NCI-H1436 treated with DMSO at 0.1 percent for 48 hours (cell line): ENCODE data around the gene DOK1.

Experiments used
- DNase-seq: peaks from one replicate; lab custom pipeline; 2025; lab: John Stamatoyannopoulos, UW

DOK1 gene

DNA sequence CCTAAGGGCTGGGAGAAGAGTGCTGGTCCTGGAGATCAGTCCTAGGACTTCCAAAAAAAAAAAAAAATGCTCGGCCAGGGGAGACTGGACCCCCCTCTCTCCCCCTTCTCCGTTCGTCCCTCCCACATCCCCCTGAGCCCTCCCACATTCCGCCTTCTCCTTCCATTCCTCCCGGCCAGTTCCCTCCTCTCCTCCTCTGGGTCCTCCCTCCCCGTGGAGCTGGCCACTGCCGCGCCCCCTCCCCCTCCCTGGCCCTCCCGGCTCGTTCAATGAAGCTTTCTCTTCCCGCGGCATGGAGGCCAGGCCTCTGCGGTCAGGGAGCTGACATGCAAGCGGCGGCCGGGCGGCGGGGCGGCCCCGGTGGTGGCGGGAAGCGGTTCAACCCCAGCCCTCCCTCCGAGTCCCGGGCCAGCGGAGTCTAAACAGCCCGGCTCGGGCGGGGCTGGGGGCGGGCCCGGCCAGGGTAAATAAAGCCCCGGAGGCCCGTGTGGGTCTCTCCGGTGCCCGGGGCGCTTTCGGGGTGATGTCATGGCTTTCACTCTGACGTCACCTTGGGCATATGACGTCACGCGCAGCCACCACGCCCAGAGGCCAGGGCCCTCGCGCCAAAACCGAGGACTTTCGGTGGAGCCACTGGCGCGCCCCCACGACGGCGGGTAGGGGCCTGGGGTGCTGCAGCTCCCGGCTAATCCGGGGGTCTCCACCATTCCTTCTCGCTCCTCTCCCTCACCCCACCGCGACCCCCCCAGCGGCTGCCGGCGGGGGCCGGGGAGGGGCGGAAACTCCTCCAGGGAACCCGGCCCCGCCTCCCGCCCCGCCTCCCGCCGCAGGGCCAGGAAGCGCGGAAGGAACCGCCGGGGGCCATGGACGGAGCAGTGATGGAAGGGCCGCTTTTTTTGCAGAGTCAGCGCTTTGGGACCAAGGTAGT lies at the start of gene DOK1, which contains the start of gene LOXL3:
TSS of gene DOK1 (plus strand) at position 829 of the 928 bp plus-strand sequence. CDS start at position 864, 35 bp downstream.
TSS of gene LOXL3 (minus strand) at position 51 of the 928 bp plus-strand sequence. CDS start 1,308 bp downstream, outside the sequence.
- DNase-seq = no peak

DNA sequence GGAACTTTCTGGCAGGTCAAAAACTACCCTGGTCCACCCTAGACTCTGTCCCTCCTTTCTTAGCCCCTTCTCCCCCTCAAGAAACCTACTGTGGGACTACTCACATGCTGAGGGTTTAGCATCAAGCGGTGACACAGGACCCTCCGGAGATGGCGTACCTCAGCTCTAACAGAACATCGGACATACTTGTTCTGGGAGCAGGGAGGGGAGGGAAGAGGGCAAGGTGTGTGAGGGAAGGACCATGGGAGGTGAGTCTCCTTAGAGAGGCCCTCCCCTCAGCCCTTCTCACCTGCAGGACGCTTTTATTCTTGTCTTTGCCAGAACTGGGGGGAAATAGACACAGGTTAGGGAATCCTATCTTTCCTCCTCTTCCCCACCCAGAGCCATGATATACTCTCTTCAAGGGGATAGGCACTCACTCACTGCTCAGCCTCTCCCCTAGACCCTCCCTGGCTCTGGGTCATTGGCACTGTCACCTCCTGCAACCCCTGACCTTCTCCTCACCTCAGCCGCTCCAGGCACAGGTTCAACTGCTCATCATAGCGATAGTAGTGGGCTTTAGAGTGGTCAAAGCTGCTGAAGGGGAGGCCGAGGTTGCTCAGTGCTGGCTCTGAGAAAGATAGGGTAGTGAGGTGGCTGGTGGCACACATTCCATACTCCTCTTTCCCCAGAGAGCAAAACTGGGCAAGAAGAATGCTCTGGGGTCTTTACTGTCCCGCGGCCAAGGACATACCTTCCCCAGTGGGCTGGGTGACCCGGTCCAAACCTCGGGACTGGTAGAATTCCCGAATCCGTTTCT lies 48.9 kb upstream of the DOK1 start:
- DNase-seq = no peak

DNA sequence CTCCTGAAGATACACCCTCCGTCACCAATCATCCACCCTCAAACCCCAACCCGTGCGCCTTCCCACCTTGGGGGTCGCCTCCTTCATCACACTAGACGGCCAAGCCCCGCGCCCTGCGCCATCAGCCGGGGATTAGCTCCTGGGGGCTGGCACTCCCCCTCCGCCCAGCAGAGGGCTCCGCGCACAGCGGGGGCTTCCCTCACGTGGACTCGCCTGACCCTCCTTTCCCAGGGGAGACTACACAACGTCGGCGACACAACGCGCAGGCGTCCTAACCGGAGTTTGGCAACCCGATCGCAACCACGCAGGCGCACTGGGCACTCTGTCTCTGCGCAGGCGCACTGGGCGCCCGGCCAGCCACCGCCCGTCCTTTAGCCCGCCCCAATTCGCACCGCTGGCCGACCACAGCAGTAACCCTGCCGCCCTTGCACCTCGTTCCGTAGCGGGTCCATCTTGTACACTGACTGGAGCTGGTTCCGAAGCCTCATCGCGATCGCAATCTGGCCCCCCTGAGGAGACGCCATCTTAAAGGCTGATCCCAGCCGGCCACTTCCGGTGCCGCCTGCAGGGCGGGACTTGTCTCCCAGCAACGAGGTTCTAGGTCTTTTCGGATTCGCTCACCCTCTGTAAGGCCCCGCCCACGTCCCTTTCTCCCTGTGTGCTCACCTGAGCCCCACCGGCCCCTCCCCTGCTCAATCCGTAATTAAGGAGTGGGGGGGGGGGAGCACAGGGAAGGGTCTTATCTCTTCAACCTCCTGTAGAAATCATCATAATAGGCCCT lies 47.2 kb upstream of the DOK1 start, which contains the start of gene PCGF1:
TSS of gene PCGF1 (minus strand) at position 551 of the 781 bp plus-strand sequence. CDS start at position 524, 27 bp downstream.
- peak; percentile 91 for DNase-seq

DNA sequence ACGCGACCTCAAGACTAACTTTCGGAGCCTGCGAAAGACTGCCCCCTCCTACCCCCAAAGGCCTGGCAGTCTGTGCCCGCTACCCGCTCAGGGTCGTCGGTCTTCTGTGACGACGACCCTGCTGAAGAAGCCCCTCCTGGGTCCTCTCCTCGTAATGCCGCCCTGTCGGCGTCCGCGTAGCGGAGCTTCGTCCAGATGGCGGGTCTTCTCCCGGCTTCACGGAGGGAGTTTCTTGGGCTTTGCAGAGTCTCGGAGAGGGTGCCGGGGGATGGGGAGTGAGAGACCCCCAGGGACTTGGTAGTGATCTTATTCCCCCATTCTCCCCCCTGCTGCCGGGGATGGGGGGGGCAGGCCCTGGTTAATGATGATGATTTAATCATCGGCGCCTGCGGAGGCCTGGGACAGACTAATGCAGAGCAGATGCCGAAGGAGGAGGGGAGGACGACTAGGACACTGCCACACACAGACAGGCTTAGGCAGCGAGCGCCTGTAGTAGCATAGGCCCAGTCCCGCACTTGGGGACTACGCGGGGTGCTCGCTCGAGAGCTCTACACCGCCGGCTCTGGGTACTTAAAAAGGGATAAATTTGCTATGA lies 46.5 kb upstream of the DOK1 start:
- DNase-seq = no peak

DNA sequence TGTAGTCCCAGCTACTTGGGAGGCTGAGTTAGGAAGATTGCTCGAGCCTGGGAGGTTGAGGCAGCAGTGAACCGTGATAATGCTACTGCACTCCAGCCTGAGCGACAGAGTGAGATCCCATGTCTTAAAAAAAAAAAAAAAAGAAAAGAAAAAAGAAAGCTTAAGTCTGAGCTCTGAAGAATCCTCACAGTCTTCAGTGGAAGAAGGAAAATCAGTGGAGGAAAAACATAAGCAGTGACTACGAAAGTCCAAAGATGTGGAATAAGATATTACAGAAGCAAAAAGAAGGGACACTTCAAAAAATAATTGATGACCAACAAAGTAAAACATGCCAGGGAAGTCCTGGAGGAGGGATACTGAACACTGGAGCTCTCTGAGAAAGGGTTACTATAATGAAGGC lies 44.2 kb upstream of the DOK1 start:
- DNase-seq = no peak

DNA sequence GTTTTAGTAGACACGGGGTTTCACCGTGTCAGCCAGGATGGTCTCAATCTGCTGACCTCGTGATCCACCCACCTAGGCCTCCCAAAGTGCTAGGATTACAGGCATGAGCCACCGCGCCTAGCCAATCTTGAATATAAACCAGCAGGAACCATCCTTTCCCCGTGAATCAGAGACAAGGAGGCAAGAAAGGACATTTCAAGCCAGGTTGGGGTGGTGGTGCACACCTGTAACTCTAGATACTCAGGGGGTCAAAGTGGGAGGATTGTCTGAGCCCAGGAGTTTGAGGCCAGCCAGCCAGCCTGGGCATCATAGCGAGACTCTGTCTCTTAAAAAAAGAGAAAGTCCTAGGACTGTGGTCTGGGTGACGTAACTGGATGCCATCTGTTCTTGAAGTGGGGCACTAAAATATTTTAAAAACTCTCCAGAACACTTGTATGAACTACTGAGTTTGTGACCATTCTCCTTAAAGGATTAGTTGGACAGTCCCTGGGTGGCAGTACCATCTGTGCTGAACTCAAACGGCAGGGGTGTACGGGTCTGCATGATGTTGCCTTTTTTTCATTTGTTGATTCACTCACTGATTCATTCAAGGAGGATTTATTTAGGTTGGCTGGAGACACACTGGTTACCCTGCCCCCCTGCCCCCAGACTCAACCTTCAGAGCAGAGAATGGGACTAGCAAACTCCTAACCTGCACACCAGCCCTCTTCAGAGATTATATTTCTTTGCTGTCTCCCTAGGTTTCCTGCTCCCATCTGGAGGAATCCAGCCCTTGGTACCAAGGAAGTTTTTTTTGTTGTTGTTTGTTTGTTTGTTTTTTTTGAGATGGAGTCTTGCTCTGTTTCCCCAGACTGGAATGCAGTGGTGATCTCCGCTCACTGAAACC lies 43.2 kb upstream of the DOK1 start:
- no peak for DNase-seq

DNA sequence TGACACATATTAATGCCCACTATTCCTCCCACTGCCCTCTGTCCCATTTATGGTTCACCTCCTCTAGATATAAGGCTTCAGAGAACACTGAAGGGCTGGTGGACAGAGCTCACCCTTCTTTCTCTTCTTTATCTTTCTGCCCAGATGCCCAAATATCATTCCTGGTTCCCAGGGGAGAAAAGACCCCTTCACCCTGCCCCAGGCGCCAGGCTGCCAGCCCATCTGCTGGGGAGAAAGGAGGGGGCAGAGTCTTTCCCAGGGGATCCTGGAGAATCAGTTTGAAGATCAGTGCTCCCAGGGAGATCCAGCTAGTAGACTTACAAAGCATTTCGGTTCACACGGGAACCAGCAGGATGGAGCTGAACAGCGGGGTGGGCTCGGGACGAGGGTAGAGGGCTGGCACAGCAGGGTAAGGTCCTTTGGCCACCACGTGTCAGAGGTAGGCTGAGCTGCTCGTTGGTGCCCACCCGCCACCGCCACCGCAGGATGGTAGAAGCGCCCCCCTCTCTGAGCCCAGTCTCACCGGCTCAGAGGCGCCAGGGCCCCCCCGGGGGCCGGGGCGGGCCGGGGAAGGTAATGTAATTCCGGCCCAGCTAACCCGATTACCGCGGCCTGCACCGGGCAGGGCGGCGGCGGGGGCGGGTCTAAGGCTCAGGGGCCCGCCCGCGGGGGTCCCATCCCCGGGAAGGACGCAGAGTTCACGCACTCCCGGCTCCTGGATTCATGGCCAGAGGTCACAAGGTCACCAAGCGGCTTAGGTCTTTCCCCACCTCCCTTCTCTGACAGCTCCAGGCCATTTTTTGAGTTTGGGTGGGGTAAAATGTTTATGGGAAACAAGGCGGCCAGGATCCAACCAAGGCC lies 41.5 kb upstream of the DOK1 start:
- DNase-seq = no peak

DNA sequence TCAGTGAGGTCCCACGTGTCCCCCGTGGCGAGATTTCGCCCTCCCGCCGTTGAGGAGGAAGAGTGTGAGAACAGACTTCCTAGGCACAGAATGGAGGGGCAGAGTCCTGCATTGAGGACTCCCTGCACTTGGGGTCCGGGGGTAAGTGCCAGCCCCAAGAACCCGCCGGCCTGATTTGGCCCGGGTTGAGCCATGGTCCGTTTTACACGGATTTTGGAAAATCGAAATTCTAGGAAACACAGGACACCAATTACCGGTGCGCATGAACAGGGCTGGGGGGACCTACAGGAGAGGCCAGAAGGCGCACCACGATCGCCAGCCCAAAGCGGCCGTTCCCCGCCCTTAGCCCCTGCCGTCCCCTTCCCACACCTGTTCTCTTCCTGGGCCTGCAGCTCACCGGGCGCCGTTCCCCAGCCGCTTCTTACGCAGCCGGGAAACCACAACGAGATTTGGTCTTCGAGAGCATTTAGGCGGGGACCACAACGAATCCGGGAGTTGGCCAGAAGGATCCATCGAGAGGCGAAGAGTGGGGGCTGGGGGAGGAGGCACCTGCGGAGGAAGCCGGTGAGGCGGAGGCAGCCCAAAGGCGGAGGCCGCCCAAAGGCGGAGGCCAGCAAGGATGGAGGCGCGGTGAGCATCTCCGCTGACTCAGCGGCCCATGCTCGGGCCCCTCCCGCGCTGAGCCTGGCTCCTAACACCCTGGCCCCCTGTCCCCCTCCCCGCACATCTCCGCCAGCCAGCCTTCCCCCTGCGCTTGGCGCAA lies 40.7 kb upstream of the DOK1 start:
- DNase-seq = no peak

DNA sequence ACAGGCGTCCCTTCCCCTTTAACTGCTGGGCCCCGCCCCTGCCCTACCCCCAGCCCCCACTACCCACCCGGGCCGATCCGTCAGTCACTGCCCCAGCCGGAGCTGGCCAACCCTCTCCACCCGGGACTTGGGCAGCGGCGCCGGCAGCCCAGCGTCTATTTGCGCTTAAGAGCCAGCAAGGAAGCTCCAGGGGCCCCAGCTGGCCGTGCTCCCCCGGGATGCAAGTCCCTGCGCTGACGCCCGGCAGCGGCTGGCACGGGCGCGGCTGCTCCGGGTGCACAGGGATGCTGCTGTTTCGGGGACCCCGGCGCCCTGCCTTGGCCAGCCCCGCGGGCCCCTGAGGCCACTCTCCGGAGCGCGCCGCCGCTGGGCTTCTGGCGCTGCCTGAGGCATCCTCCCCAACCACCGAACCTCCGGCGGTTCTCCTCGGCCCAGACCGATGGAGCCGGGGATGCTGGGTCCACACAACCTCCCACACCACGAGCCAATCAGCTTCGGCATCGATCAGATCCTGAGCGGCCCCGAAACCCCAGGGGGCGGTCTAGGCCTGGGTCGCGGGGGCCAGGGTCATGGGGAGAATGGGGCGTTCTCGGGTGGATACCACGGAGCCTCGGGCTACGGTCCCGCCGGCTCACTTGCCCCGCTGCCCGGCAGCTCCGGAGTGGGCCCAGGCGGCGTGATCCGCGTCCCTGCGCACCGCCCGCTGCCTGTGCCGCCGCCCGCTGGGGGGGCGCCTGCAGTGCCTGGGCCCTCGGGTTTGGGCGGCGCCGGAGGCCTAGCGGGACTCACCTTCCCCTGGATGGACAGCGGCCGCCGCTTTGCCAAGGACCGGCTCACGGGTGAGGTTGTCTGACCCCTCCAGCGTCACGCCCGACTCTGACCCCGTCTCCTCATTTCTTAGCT lies 39.9 kb upstream of the DOK1 start, which contains the start of gene TLX2:
TSS of gene TLX2 (plus strand) at position 83 of the 903 bp plus-strand sequence. CDS start at position 440, 357 bp downstream.
- DNase-seq = no peak

DNA sequence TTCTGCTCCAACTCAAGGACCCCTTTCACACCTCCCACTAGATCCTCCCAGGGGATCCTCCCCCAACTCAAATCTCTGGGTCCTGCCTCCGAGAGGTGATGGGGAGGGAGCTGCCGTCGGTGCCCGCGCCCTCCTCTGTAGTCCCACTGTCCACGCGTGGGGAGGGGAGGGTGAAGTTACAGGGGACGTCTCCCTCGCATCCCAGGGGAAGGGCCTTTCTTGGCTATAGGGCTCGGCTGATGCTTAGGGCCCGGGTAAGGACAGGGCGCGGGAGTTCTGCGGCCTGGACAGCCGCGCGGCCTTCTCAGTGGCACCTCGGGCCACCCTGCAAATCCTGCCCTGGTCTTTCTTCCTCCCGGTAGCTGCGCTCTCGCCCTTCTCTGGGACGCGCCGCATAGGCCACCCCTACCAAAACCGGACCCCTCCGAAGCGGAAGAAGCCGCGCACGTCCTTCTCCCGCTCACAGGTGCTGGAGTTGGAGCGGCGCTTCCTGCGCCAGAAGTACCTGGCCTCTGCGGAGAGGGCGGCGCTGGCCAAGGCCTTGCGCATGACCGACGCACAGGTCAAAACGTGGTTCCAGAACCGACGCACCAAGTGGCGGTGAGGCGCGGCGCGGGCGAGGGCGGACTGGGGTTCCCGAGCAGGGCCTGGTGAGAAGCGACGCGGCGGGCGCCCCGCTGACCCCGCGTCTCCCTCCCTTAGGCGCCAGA lies 39.1 kb upstream of the DOK1 start:
- no peak for DNase-seq

DNA sequence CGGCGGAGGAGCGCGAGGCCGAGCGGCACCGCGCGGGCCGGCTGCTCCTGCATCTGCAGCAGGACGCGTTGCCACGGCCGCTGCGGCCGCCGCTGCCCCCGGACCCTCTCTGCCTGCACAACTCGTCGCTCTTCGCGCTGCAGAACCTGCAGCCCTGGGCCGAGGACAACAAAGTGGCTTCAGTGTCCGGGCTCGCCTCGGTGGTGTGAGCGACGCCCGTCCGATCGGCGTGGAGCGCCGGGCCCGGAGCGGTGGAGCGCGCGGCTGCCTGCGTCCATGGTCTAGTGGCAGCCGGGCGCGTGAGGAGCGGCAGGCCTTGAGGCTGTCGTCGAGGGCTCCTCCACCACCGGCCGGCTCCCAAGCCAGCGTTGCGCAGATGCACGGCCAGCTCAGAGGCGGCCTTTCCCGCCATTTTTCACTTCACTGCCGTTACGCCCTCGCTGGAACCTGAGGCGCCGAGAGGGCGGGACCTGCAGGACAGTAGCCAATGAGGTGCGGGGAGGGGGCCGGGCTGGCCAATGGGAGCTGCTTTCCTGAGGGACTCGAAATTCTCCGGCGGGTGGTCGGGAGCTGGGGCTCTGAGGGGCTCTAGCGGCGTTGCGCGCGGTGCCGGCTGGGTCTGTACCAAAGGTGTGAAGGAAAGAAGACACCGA lies 38.4 kb upstream of the DOK1 start:
- no peak for DNase-seq

DNA sequence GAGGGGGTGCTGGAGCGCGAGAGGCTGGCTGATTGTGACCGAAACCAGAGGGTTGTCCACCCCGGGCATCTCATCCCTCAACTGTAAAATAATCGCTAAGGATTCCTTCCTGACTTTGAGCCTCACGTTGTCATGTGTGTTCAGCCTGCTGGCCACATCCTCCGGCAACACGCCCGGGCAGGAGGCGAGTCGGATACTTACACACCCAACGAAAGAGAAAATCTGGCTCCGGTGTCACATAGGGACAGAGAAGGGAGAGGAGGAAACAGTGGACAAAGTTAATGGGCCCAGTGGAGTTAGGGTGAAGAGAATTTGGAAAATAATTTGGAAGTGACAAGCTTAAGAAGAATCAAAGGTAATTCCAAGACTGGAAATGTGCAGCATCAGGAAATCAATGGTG lies 37.9 kb upstream of the DOK1 start:
- DNase-seq = no peak

DNA sequence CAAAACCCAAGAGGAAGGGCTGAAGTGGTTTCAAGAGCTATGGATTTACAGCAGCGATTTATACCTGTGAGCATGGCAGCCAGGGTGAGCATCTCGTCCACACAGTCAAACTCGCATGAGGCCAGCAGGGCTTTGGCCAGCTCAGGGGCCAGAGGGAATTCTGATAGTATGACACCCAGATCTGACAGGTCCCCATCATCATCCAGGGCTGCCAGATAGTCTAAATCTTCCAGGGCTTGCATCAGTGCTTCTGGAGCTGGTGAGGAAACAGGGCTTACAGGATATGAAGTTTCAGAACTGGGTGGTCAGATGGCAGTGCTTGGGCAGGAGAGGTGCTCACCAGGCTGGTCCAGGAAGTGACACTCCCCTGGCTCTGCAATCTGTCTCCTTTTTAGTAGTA lies 32.0 kb upstream of the DOK1 start:
- DNase-seq = no peak

DNA sequence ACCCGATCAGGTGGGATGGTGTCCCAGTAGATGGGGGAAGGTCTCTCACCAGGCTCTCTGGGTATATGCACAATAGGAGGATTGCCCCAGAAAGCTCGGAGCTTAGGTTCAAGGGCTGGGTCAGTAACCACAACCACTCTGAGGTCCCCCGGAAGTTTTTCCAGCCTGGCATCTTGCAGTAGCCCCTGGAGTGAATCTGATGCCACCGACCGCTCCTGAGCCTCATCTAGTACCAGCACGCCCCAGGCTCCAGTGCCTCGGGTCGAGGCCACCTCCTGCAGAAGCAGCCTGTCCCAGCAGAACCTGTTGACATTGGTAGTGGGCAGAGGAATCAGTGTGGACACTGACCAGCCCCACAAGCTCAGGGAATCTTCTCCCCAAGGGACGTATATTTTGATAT lies 30.5 kb upstream of the DOK1 start:
- no peak for DNase-seq

DNA sequence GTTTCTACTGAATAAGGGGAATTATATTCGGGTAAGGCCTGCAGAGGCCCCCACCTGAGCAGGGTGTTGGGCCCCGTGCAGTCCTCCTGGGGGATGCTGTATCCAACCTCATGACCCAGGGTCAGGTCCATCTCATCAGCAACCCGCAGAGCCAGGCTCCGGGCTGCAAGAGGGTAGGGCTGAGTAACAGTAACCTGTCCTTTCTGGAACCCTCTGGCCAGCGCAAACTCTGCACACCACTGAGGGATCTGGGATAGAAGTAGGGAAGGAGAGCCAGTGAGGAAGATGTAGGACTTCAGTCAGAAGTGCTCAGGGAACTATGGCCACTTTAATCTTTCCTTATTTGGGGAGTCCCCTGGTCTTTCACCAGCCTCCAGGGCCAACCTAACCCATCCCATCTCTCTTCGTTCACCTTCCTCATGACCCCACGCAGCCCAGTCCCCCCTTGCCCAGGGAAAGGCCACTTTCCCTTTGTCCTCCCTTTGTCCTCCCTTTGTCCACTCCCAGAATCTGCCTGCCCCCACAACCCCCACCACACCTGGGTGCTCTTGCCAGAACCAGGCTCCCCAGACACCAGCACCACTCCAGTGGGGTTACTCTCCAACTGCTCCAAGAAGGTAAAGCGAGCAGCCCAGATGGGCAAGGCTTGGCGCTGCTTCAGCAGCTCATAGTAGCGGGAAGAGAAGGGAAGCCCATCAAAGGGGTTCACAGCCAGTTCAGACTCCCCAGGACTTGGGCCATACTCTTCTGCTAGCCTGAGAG lies 29.4 kb upstream of the DOK1 start:
- DNase-seq = no peak
